ENCODE results near the gene RAB8A. TPM values are rescaled to one million over a fixed set of nuclear protein-coding genes. Genes with fewer than 3 reads are reported as not detected.

The RAB8A gene
- polyA plus RNA-seq, 3 donors = 109 to 124 (median 114) TPM

- peak overlapping the region in 4 of 7 donors; percentile 47 to 84 (median 66) for H3K27ac Mint-ChIP-seq
- intact Hi-C loops (cut with micrococcal nuclease) = loop anchor here in 1 of 2 donors (5.0 kb wide), 1 partner anchor 112 kb away; no protein-coding TSS in a partner anchor
- TF ChIP-seq CTCF (IDR thresholded peaks at IDR 0.05) = peak; percentile 10
- no peaks in the 10 kb centered on the region for H3K36me3 ChIP-seq (replicated peaks in 1 of 2; ENCODE audit: control insufficient read depth in 1 of 2, insufficient read depth in 2 of 2, low read length in 2 of 2)
- H3K4me1 ChIP-seq (ENCODE audit: control insufficient read depth in 1 of 2, insufficient read depth in 2 of 2, low read length in 2 of 2) = peaks cover 15 to 20% of the 10 kb centered on the region in 2 donors
- no peaks in the 10 kb centered on the region for H3K27me3 ChIP-seq (ENCODE audit: control insufficient read depth in 2 of 2, insufficient read depth in 2 of 2, low read length in 2 of 2)
- H2AFZ ChIP-seq (ENCODE audit: insufficient read depth, low read depth, low read length, poor library complexity, severe bottlenecking) = peak overlapping the region; percentile 82
- peak overlapping the region in 1 of 3 experiments; percentile 46 for H3K4me3 ChIP-seq (replicated peaks in 1 of 3; ENCODE audit: low read depth in 2 of 3, low read length in 3 of 3)
- H3K4me1 Mint-ChIP-seq = peaks cover 16% of the 10 kb centered on the region
- H3K9ac ChIP-seq (ENCODE audit: insufficient read depth, low read length, poor library complexity, severe bottlenecking) = peak overlapping the region; percentile 34
- no peaks in the 10 kb centered on the region for H4K20me1 ChIP-seq (ENCODE audit: insufficient read depth, low read length)
- WGBS (ENCODE audit: insufficient coverage) = 7% methylated on average over 16 of the region's 16 CpGs
- peak overlapping the region; percentile 15 to 72 for H3K27ac ChIP-seq (ENCODE audit: low read depth in 1 of 2, low read length in 2 of 2)
- H3K9me3 Mint-ChIP-seq = no peaks in the 10 kb centered on the region
- peak; percentile 81 to 94 (median 88) for DNase-seq
- H3K4me3 Mint-ChIP-seq = peak overlapping the region; percentile 47 to 73
- no peaks in the 10 kb centered on the region for H3K27me3 Mint-ChIP-seq (ENCODE audit: low read depth in 3 of 3)
- no peaks in the 10 kb centered on the region for H3K9me3 ChIP-seq (replicated peaks in 1 of 2; ENCODE audit: control insufficient read depth in 1 of 2, insufficient read depth in 1 of 2, low read length in 2 of 2)
- H3K79me2 ChIP-seq (ENCODE audit: insufficient read depth, low read length) = peaks cover 3% of the 10 kb centered on the region
- H3K36me3 Mint-ChIP-seq = no peaks in the 10 kb centered on the region
- H3K4me2 ChIP-seq (replicated peaks; ENCODE audit: extremely low read depth, low read length, poor library complexity, severe bottlenecking) = peak overlapping the region; percentile 52
These were observed 41.2 kb upstream of the RAB8A start for GRCh38 chr19:16070366-16070990.

DNA sequence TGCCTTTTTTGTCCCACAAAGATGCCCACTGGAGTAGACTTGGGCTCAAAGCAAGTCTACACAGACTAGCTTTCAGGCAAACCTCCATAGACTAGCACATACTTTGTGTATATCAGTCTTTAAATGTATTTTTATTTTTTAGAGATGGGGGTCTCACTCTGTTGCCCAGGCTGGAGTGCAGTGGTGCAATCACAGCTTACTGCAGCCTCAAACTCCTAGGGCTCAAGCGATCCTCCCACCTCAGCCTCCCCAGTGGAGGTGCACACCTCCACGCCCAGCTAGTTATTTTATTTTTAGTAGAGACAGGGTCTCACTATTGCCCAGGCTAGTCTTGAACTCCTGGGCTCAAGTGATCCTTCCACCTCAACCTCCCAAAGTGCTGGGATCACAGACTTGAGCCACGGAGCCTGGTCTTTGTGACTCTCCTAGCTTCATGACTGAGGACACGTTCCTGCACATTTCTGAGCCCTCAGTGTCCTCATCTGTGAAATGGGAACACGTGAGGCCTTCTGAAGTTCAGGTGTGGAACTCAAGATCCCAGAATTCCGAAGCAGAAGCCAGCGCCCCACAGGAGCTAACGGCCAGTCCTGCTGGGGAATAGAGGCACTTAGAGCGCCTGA lies 40.5 kb upstream of the RAB8A start:
- Histone ChIP-seq H3K4me2 (replicated peaks; ENCODE audit: extremely low read depth, low read length, poor library complexity, severe bottlenecking) (no peak overlapping the region), H3K27me3 (ENCODE audit: control insufficient read depth in 2 of 2, insufficient read depth in 2 of 2, low read length in 2 of 2) (no peaks in the 10 kb centered on the region), H2AFZ (ENCODE audit: insufficient read depth, low read depth, low read length, poor library complexity, severe bottlenecking) (no peak overlapping the region), H3K79me2 (ENCODE audit: insufficient read depth, low read length) (peaks cover 4% of the 10 kb centered on the region), H3K36me3 (replicated peaks in 1 of 2; ENCODE audit: control insufficient read depth in 1 of 2, insufficient read depth in 2 of 2, low read length in 2 of 2) (no peaks in the 10 kb centered on the region), H3K9ac (ENCODE audit: insufficient read depth, low read length, poor library complexity, severe bottlenecking) (peak overlapping the region; percentile 34), H3K27ac (ENCODE audit: low read depth in 1 of 2, low read length in 2 of 2) (peak overlapping the region; percentile 15 to 72), H3K4me3 (replicated peaks in 1 of 3; ENCODE audit: low read depth in 2 of 3, low read length in 3 of 3) (no peak overlapping the region), H3K4me1 (ENCODE audit: control insufficient read depth in 1 of 2, insufficient read depth in 2 of 2, low read length in 2 of 2) (peaks cover 20 to 25% of the 10 kb centered on the region in 2 donors), H4K20me1 (ENCODE audit: insufficient read depth, low read length) (no peaks in the 10 kb centered on the region), H3K9me3 (replicated peaks in 1 of 2; ENCODE audit: control insufficient read depth in 1 of 2, insufficient read depth in 1 of 2, low read length in 2 of 2) (no peaks in the 10 kb centered on the region)
- H3K9me3 Mint-ChIP-seq = no peaks in the 10 kb centered on the region
- WGBS (ENCODE audit: insufficient coverage) = 87% methylated on average over 7 of the region's 9 CpGs
- H3K4me1 Mint-ChIP-seq = peaks cover 19% of the 10 kb centered on the region
- no peaks in the 10 kb centered on the region for H3K36me3 Mint-ChIP-seq
- H3K27ac Mint-ChIP-seq = peak overlapping the region in 3 of 7 donors; percentile 12 to 76 (median 47)
- TF ChIP-seq CTCF (IDR thresholded peaks at IDR 0.05) = no peak
- no peaks in the 10 kb centered on the region for H3K27me3 Mint-ChIP-seq (ENCODE audit: low read depth in 3 of 3)
- DNase-seq = no peak
- H3K4me3 Mint-ChIP-seq = no peak overlapping the region
- intact Hi-C loops (cut with micrococcal nuclease) = loop anchor here in 1 of 2 donors (5.0 kb wide), 1 partner anchor 111 kb away; no protein-coding TSS in a partner anchor
